MM.1S (cell line): ENCODE results near the gene PARD3.

ENCODE experiments used
- DNase-seq: peaks from one replicate; pipeline ENCODE4 v3.0.0-alpha.2; 2015
- H2AFZ ChIP-seq: fragments of 300-600 bp; sonication (generic); 2 replicates; pipeline ENCODE4 v1.6.0; 2016; ENCODE audit warnings: antibody characterized with exemption, low read length
- H3F3A ChIP-seq: fragments of 300-600 bp; sonication (generic); 2 replicates; pipeline ENCODE4 v1.6.1; 2016; ENCODE audit warnings: mild to moderate bottlenecking, antibody characterized with exemption, low read length, moderate library complexity, mixed read lengths; ENCODE audit not compliant: insufficient read depth
- H3K27ac ChIP-seq: fragments of 300-600 bp; sonication (generic); 2 replicates; pipeline ENCODE4 v1.5.1; 2016; ENCODE audit warnings: mild to moderate bottlenecking, low read length
- H3K27me3 ChIP-seq: fragments of 300-600 bp; sonication (generic); replicated peaks from 2 replicates; pipeline ENCODE4 v1.6.0; 2016; ENCODE audit warnings: low read length; ENCODE audit not compliant: insufficient read depth
- H3K36me3 ChIP-seq: fragments of 300-600 bp; sonication (generic); replicated peaks from 2 replicates; pipeline ENCODE4 v1.6.1; 2016; ENCODE audit warnings: mild to moderate bottlenecking, low read length, mixed read lengths; ENCODE audit not compliant: insufficient read depth
- H3K4me1 ChIP-seq: fragments of 300-600 bp; sonication (generic); 2 replicates; pipeline ENCODE4 v1.6.1; 2016; ENCODE audit warnings: low read length, mixed read lengths
- H3K4me2 ChIP-seq: fragments of 300-600 bp; sonication (generic); 2 replicates; pipeline ENCODE4 v1.6.0; 2016; ENCODE audit warnings: low read depth, low read length
- H3K4me3 ChIP-seq: fragments of 300-600 bp; sonication (generic); 2 replicates; pipeline ENCODE4 v1.5.1; 2016; ENCODE audit warnings: low read length, mixed read lengths
- H3K79me2 ChIP-seq: fragments of 300-600 bp; sonication (generic); 2 replicates; pipeline ENCODE4 v1.6.1; 2016; ENCODE audit warnings: mixed run types, low read length, mixed read lengths
- H3K9ac ChIP-seq: fragments of 300-600 bp; sonication (generic); 2 replicates; pipeline ENCODE4 v1.6.1; 2016; ENCODE audit warnings: low read length, mixed read lengths
- H3K9me2 ChIP-seq: fragments of 300-600 bp; sonication (generic); replicated peaks from 2 replicates; pipeline ENCODE4 v1.6.1; 2016; ENCODE audit warnings: mild to moderate bottlenecking, low read length, mixed read lengths; ENCODE audit not compliant: insufficient read depth
- H3K9me3 ChIP-seq: fragments of 300-600 bp; sonication (generic); replicated peaks from 2 replicates; pipeline ENCODE4 v1.6.1; 2016; ENCODE audit warnings: mild to moderate bottlenecking, low read length, mixed read lengths; ENCODE audit not compliant: insufficient read depth
- H4K20me1 ChIP-seq: fragments of 300-600 bp; sonication (generic); 2 replicates; pipeline ENCODE4 v1.6.1; 2016; ENCODE audit warnings: mild to moderate bottlenecking, low read length, moderate library complexity, mixed read lengths; ENCODE audit not compliant: insufficient read depth
- CTCF ChIP-seq: fragments of 300-600 bp; sonication (generic); IDR thresholded peaks from 2 replicates; pipeline ENCODE4 v1.5.1; 2016; ENCODE audit warnings: antibody characterized with exemption, low read length, mixed read lengths
- EZH2 ChIP-seq: fragments of 300-600 bp; sonication (generic); optimal IDR thresholded peaks from 2 replicates; pipeline ENCODE3; 2017; ENCODE audit warnings: low read depth, mild to moderate bottlenecking, antibody characterized with exemption, low read length, mixed read lengths
- EZH2phosphoT487 ChIP-seq: fragments of 300-600 bp; sonication (generic); IDR thresholded peaks from 2 replicates; pipeline ENCODE4 v1.6.1; 2018; ENCODE audit warnings: antibody characterized with exemption, low read length

Gene PARD3

DNA sequence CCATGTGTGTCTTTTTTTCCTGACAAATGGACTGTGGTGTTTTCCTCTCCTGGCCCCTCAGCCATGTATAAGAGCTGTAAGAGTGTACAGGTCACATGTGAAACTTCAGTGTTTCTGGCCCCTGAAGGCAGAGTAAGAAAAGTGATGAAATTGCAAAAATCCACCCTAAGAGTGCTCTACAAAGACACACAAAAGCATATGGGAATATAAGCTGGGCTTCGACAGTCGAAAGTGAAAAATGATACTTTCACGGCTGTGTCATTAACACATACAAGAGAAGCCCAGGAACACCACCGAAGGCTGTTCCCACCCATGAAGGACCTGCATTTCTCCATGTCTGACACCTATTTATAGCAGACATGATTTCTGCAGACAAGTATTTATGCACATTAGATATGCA is 192.2 kb downstream of the PARD3 start:
- H3F3A ChIP-seq = peaks cover 12% of the 10 kb centered on the region; the same call in 1 of the 2 replicates
- peak; percentile 86 for DNase-seq
- 0 out of 2 replicates have a peak, but pooled peaks cover 6% of the 10 kb centered on the region for H4K20me1 ChIP-seq
- H3K36me3 ChIP-seq = no peaks in the 10 kb centered on the region
- no peak overlapping the region for H3K9ac ChIP-seq
- peaks cover 68% of the 10 kb centered on the region for H3K79me2 ChIP-seq
- no peak overlapping the region for H3K4me3 ChIP-seq
- no peaks in the 10 kb centered on the region for H3K27me3 ChIP-seq
- H2AFZ ChIP-seq = no peak overlapping the region
- TF ChIP-seq EZH2phosphoT487 = no peak
- TF ChIP-seq EZH2 = no peak
- no peak for TF ChIP-seq CTCF
- peaks cover 17% of the 10 kb centered on the region for H3K4me1 ChIP-seq
- peak overlapping the region; percentile 15; the same call in 1 of the 2 replicates for H3K4me2 ChIP-seq
- no peaks in the 10 kb centered on the region for H3K9me3 ChIP-seq
- no peaks in the 10 kb centered on the region for H3K9me2 ChIP-seq
- peak overlapping the region; percentile 1; the same call in 1 of the 2 replicates for H3K27ac ChIP-seq

- no peak for TF ChIP-seq EZH2phosphoT487
- no peak for TF ChIP-seq CTCF
- TF ChIP-seq EZH2 = no peak
- H2AFZ ChIP-seq = no peak overlapping the region
- no peaks in the 10 kb centered on the region for H3K9me3 ChIP-seq
- no peaks in the 10 kb centered on the region for H3K27me3 ChIP-seq
- no peak overlapping the region for H3K9ac ChIP-seq
- H3F3A ChIP-seq = peaks cover 9% of the 10 kb centered on the region; the same call in 1 of the 2 replicates
- H3K27ac ChIP-seq = no peak overlapping the region
- no peak overlapping the region for H3K4me3 ChIP-seq
- H3K4me1 ChIP-seq = peaks cover 13% of the 10 kb centered on the region
- no peak overlapping the region for H3K4me2 ChIP-seq
- H3K36me3 ChIP-seq = no peaks in the 10 kb centered on the region
- H4K20me1 ChIP-seq = no peaks in the 10 kb centered on the region
- no peaks in the 10 kb centered on the region for H3K9me2 ChIP-seq
- DNase-seq = no peak
- H3K79me2 ChIP-seq = peaks cover 77% of the 10 kb centered on the region
Measured at GRCh38 chr10:34618611-34619010, 196.5 kb downstream of the PARD3 start.

DNA sequence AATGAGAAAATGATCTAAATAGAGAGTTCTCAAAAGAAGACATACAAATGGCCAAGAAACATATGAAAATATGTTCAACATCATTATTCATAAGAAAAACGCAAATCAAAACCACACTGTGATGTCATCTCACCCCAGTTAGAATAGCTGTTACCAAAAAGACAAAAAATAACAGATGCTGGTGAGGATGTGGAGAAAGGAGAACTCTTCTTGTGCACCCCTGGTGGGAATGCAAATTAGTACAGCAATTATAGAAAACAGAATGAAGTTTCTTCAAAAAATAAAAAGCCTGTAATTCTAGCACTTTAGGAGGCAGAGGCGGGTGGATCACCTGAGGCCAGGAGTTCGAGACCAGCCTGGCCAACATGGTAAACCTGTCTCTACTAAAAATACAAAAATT is 199.3 kb downstream of the PARD3 start:
- no peak for DNase-seq
- Histone ChIP-seq H3F3A (no peaks in the 10 kb centered on the region), H2AFZ (no peak overlapping the region), H4K20me1 (no peaks in the 10 kb centered on the region), H3K9me2 (no peaks in the 10 kb centered on the region), H3K27ac (no peak overlapping the region), H3K27me3 (no peaks in the 10 kb centered on the region), H3K36me3 (no peaks in the 10 kb centered on the region), H3K4me3 (no peak overlapping the region), H3K79me2 (peaks cover 71% of the 10 kb centered on the region), H3K9ac (no peak overlapping the region), H3K4me2 (no peak overlapping the region), H3K4me1 (no peaks in the 10 kb centered on the region), H3K9me3 (no peaks in the 10 kb centered on the region)
- TF ChIP-seq EZH2 (no peak), EZH2phosphoT487 (no peak), CTCF (no peak)
